ENCODE data around the gene SLC38A11. TPM values are rescaled to one million over a fixed set of nuclear protein-coding genes. Genes with fewer than 3 reads are reported as not detected.

Gene SLC38A11
- total RNA-seq, 1 donor from 2014 or later: 2.2 TPM

DNA sequence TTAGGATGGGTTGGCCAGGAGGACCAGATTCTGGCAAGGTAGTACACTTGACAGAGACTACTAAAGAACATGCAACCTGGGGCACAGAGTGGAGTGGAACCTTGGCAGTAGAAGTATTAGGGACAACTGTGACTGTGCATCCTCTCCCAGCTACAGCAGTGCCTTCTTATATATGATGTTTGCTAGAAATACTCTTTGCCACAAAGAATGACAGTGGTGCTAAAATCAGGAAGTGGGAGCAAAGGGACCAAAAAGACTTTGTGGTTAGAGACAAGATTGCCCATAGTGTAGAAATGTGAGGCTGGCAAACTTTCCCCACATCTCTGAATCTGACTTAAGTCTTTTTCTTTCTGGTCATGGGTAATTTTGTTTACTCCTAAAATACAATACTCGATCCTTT lies 9.4 kb upstream of the SLC38A11 start:
- no peak for DNase-seq (ENCODE audit: extremely low spot score in 2 of 2)
- no peak overlapping the region for H3K4me3 ChIP-seq
- TF ChIP-seq POLR2A (IDR thresholded peaks at IDR 0.05) (no peak), POLR2AphosphoS5 (IDR thresholded peaks at IDR 0.05; ENCODE audit: insufficient read depth in 1 of 2, low read depth in 1 of 2) (no peak)
- TF ChIP-seq, protein P1, sequence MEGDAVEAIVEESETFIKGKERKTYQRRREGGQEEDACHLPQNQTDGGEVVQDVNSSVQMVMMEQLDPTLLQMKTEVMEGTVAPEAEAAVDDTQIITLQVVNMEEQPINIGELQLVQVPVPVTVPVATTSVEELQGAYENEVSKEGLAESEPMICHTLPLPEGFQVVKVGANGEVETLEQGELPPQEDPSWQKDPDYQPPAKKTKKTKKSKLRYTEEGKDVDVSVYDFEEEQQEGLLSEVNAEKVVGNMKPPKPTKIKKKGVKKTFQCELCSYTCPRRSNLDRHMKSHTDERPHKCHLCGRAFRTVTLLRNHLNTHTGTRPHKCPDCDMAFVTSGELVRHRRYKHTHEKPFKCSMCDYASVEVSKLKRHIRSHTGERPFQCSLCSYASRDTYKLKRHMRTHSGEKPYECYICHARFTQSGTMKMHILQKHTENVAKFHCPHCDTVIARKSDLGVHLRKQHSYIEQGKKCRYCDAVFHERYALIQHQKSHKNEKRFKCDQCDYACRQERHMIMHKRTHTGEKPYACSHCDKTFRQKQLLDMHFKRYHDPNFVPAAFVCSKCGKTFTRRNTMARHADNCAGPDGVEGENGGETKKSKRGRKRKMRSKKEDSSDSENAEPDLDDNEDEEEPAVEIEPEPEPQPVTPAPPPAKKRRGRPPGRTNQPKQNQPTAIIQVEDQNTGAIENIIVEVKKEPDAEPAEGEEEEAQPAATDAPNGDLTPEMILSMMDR (IDR thresholded peaks at IDR 0.05): no peak
- intact Hi-C loops (cut with DNase I): no loop called here
- no peaks in the 10 kb centered on the region for H3K9me3 ChIP-seq
- no peaks in the 10 kb centered on the region for H3K36me3 ChIP-seq
- H3K27me3 ChIP-seq: no peaks in the 10 kb centered on the region
- no peaks in the 10 kb centered on the region for H3K4me1 ChIP-seq
- no peak overlapping the region for H3K27ac ChIP-seq

DNA sequence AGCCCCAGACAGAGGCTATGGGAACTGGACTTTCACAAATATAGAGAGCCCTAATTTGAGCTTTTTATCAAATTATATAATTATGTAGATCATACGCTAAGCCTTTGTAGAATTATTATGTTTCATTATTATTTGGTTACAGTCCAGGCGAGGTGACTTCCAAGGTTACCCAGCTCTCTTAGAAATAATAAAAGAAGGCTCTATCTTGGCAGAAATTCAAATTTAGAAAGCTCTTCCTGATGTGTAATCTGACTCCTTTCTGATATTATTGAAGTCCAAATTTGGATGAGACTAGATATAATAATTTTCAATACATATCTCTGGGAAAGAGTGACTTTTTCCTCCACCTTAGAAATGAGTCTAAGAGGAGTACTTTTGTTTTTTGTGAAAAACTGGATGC lies 4.8 kb upstream of the SLC38A11 start:
- no peak overlapping the region for H3K27ac ChIP-seq
- no peaks in the 10 kb centered on the region for H3K27me3 ChIP-seq
- intact Hi-C loops (cut with DNase I): no loop called here
- no peaks in the 10 kb centered on the region for H3K9me3 ChIP-seq
- H3K36me3 ChIP-seq: no peaks in the 10 kb centered on the region
- DNase-seq (ENCODE audit: extremely low spot score in 2 of 2): no peak
- TF ChIP-seq POLR2A (IDR thresholded peaks at IDR 0.05) (no peak), POLR2AphosphoS5 (IDR thresholded peaks at IDR 0.05; ENCODE audit: insufficient read depth in 1 of 2, low read depth in 1 of 2) (no peak)
- TF ChIP-seq, protein P1 (IDR thresholded peaks at IDR 0.05): no peak
- H3K4me1 ChIP-seq: peaks cover 6% of the 10 kb centered on the region
- no peak overlapping the region for H3K4me3 ChIP-seq

DNA sequence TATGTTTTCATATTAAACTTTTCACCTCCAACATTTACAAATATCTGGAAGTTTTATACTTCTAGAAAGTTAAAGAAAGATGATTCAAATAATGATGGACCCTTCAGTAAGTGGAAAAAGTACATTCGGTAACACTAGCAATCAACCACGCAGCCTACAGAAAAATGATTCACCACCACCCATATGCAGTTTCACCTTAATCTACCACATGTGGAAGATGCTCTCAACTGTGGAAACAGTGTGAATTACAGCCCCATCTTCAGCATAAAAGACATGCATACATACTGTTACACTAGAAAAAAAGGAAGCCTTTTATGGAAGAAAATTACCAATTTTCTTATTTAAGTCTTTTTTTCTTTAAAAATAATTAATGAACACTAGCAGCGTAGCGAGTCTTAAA lies 1.1 kb downstream of the SLC38A11 start:
- Histone ChIP-seq H3K4me1 (peaks cover 10% of the 10 kb centered on the region), H3K36me3 (no peaks in the 10 kb centered on the region), H3K4me3 (no peak overlapping the region), H3K9me3 (no peaks in the 10 kb centered on the region), H3K27me3 (no peaks in the 10 kb centered on the region), H3K27ac (no peak overlapping the region)
- intact Hi-C loops (cut with DNase I): no loop called here
- TF ChIP-seq POLR2A (IDR thresholded peaks at IDR 0.05) (no peak), POLR2AphosphoS5 (IDR thresholded peaks at IDR 0.05; ENCODE audit: insufficient read depth in 1 of 2, low read depth in 1 of 2) (no peak)
- TF ChIP-seq, protein P1 (IDR thresholded peaks at IDR 0.05): no peak
- DNase-seq (ENCODE audit: extremely low spot score in 2 of 2): no peak

DNA sequence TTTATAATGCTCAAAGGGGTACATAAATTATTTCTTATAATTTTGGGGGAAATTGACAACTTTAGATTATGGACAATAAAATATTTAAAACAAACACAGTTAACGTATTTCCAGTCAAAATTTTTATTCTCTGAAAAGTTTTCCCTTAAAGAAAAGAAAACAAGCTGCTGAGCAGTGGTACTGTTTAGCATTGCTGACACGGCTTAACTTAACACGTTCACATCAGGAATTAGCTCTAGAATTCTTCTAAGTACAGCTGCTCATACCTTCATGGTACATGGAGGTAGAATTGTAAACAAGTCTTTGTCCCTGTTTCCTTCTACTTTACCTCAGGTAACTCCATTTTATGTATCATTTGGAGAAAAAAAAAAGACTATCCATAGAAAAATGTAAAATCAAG lies 2.0 kb downstream of the SLC38A11 start:
- Histone ChIP-seq H3K4me3 (no peak overlapping the region), H3K4me1 (peaks cover 10% of the 10 kb centered on the region), H3K27ac (no peak overlapping the region), H3K36me3 (no peaks in the 10 kb centered on the region), H3K27me3 (no peaks in the 10 kb centered on the region), H3K9me3 (no peaks in the 10 kb centered on the region)
- DNase-seq (ENCODE audit: extremely low spot score in 2 of 2): no peak
- intact Hi-C loops (cut with DNase I): no loop called here
- TF ChIP-seq, protein P1 (IDR thresholded peaks at IDR 0.05): no peak
- TF ChIP-seq POLR2AphosphoS5 (IDR thresholded peaks at IDR 0.05; ENCODE audit: insufficient read depth in 1 of 2, low read depth in 1 of 2) (no peak), POLR2A (IDR thresholded peaks at IDR 0.05) (no peak)

DNA sequence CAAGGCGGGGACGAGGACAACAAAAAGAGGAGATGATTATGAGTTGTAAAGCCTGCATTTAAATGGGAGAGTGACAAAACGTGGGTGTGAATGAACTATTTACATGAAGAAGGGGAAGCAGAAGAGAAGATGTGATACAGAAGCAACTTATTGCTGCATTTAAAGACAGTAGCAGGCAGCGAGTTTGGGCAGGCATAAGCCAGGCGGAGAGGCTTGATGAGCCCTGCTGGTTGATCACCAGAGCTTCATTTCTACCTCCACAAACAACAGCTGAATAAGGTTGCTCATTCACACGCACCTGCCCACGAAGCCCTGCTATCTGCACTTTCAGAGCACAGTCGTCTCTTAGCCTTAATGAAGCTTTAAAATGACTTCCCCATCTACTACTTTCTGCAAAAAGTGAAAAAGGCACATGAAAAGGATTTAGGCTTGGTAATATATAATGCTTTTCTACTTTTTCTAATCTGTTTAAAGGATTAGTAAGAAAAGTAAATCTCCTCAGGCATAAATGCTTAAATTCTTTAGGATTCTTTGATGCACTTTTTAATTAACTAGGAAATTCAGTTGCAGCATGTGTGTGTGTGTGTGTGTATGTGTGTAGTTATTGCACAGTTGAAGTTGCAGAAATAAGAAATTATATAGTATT lies 3.1 kb downstream of the SLC38A11 start:
- H3K36me3 ChIP-seq: no peaks in the 10 kb centered on the region
- H3K4me3 ChIP-seq: no peak overlapping the region
- intact Hi-C loops (cut with DNase I): no loop called here
- no peak overlapping the region for H3K27ac ChIP-seq
- no peaks in the 10 kb centered on the region for H3K27me3 ChIP-seq
- DNase-seq (ENCODE audit: extremely low spot score in 2 of 2): no peak
- H3K9me3 ChIP-seq: no peaks in the 10 kb centered on the region
- H3K4me1 ChIP-seq: peaks cover 10% of the 10 kb centered on the region
- no peak for TF ChIP-seq POLR2AphosphoS5 (IDR thresholded peaks at IDR 0.05; ENCODE audit: insufficient read depth in 1 of 2, low read depth in 1 of 2)
- no peak for TF ChIP-seq POLR2A (IDR thresholded peaks at IDR 0.05)
- TF ChIP-seq, protein P1 (IDR thresholded peaks at IDR 0.05): no peak

Measured in vagina (tissue), 2 donors.